Neural crest cell (in vitro differentiated cells): ENCODE measurements around the gene METAP1D. TPM values are rescaled to one million over a fixed set of nuclear protein-coding genes. Genes with fewer than 3 reads are reported as not detected.
"Not testable (repeated sequence)": the region's sequence is repeated elsewhere in the genome, so short reads cannot be mapped to it uniquely, and the experiment has no call there.

ENCODE experiments used
- DNase-seq: peaks from one replicate; pipeline ENCODE4 v3.0.0; 2021; ENCODE audit warnings: low read depth, mixed read lengths, low spot score
- H3K27ac Mint-ChIP-seq: one replicate; pipeline ENCODE4 v1.8.0; 2021; ENCODE audit warnings: mild to moderate bottlenecking, mixed read lengths; ENCODE audit not compliant: unreplicated experiment
- H3K27me3 Mint-ChIP-seq: 2 replicates; pipeline ENCODE4 v1.8.0; 2021; ENCODE audit warnings: low read depth, mild to moderate bottlenecking, mixed read lengths
- H3K36me3 Mint-ChIP-seq: 2 replicates; pipeline ENCODE4 v1.8.0; 2021; ENCODE audit warnings: low read depth, mild to moderate bottlenecking, mixed read lengths
- H3K4me1 Mint-ChIP-seq: 2 replicates; pipeline ENCODE4 v1.8.0; 2021; ENCODE audit warnings: mixed read lengths
- H3K4me3 Mint-ChIP-seq: one replicate; pipeline ENCODE4 v1.8.0; 2021; ENCODE audit warnings: mild to moderate bottlenecking, mixed read lengths
- H3K9me3 Mint-ChIP-seq: 2 replicates; pipeline ENCODE4 v1.8.0; 2021; ENCODE audit warnings: mixed read lengths
- total RNA-seq: library from RNA; stranded (reverse); gene quantifications from 2 replicates; pipeline ENCODE4 v1.2.1, GENCODE V29; 2021
- TF ChIP-seq, protein P1 (sequence below): fragments of 200-600 bp; sonication (generic); conservative IDR thresholded peaks from 2 replicates; pipeline ENCODE4 v1.5.0; 2021; ENCODE audit warnings: antibody characterized with exemption, mild to moderate bottlenecking

Gene METAP1D
- total RNA-seq, 1 donor from 2014 or later: 11.0 TPM

DNA sequence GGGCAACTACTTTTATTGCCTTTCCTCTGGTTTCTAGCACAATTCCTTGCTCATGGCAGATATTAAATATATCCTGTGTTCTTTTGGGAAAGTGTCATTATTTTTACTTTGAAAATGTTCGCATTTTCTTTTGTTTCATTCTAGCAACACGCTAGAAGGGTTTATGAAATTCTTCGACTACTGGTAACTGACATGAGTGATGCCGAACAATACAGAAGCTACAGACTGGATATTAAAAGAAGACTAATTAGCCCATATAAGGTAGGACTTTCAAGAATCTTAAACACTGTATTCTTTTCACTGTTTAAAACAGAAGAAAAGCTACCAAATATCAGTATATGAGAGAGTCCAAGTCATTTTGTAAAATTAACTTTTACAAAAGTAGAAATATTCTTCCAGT, 20.6 kb upstream of the METAP1D start:
- Mint-ChIP-seq H3K27ac (no peak overlapping the region), H3K36me3 (peaks cover 30% of the 10 kb centered on the region), H3K4me1 (no peaks in the 10 kb centered on the region), H3K4me3 (no peak overlapping the region), H3K27me3 (no peaks in the 10 kb centered on the region), H3K9me3 (peaks cover 5% of the 10 kb centered on the region)
- TF ChIP-seq, protein P1, sequence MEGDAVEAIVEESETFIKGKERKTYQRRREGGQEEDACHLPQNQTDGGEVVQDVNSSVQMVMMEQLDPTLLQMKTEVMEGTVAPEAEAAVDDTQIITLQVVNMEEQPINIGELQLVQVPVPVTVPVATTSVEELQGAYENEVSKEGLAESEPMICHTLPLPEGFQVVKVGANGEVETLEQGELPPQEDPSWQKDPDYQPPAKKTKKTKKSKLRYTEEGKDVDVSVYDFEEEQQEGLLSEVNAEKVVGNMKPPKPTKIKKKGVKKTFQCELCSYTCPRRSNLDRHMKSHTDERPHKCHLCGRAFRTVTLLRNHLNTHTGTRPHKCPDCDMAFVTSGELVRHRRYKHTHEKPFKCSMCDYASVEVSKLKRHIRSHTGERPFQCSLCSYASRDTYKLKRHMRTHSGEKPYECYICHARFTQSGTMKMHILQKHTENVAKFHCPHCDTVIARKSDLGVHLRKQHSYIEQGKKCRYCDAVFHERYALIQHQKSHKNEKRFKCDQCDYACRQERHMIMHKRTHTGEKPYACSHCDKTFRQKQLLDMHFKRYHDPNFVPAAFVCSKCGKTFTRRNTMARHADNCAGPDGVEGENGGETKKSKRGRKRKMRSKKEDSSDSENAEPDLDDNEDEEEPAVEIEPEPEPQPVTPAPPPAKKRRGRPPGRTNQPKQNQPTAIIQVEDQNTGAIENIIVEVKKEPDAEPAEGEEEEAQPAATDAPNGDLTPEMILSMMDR: no peak
- DNase-seq: no peak

DNA sequence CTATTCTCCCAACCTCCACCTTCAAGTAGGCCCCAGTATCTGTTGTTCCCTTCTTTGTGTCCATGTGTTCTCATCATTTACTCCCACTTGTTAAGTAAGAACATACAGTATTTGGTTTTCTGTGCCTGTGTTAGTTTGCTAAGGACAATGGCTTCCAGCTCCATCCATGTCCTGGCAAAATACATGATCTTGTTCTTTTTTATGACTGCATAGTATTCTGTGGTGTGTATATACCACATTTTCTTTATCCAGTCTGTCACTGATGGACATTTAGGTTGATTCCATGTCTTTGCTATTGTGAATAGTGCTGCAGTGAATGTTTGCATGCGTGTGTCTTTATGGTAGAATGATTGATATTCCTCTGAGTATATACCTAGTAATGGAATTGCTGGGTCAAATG, 15.8 kb upstream of the METAP1D start:
- not testable (repeated sequence) for H3K4me1 Mint-ChIP-seq, H3K27ac Mint-ChIP-seq

DNA sequence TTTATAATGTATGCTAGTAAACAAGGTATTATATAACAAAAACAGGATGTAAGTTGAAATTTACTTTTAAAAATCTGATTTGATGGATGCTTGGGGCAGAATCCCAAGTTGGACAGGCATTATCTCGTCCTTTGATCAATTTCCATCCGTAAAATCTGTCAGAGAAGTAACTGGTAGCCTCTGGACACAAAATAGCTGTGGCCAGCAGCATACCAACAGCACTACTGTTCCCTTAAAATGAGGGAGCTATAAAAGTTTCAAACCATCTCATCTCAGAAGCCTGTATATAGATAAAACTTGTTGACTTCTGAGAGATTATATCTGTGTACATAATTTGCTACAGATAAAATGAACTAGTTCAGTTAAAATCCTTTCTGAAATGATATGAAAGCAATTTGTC, 14.7 kb upstream of the METAP1D start:
- Mint-ChIP-seq H3K27ac (no peak overlapping the region), H3K4me1 (no peaks in the 10 kb centered on the region), H3K4me3 (no peak overlapping the region), H3K36me3 (peaks cover 10% of the 10 kb centered on the region), H3K27me3 (no peaks in the 10 kb centered on the region), H3K9me3 (peaks cover 3% of the 10 kb centered on the region)
- no peak for DNase-seq
- TF ChIP-seq, protein P1: no peak

More for the DNA sequence above, 15.8 kb upstream of the METAP1D start:
- H3K4me3 Mint-ChIP-seq, H3K9me3 Mint-ChIP-seq, H3K27me3 Mint-ChIP-seq, DNase-seq: not testable (repeated sequence)
- H3K36me3 Mint-ChIP-seq: peaks cover 14% of the 10 kb centered on the region

DNA sequence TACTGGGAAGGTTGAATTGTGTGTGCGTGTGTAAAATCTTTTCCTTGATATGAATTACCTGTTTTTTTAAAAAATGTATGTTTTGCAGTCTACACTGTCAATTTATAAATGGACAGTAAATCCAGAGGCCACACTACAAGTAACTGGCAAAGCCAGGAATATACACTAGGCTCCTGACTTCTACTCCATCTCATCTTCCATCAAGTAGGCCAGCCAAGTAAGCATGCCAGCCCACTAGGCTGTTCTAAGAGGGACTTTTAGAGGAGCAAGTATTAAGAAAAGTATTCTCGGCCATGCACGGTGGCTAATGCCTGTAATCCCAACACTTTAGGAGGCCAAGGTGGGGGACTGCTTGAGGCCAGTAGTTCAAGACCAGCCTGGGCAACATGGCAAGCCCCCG, 13.0 kb upstream of the METAP1D start:
- no peaks in the 10 kb centered on the region for H3K27me3 Mint-ChIP-seq
- DNase-seq: no peak
- peaks cover 10% of the 10 kb centered on the region for H3K36me3 Mint-ChIP-seq
- H3K27ac Mint-ChIP-seq: no peak overlapping the region
- peaks cover 3% of the 10 kb centered on the region for H3K9me3 Mint-ChIP-seq
- no peak overlapping the region for H3K4me3 Mint-ChIP-seq
- TF ChIP-seq, protein P1: no peak
- H3K4me1 Mint-ChIP-seq: no peaks in the 10 kb centered on the region

DNA sequence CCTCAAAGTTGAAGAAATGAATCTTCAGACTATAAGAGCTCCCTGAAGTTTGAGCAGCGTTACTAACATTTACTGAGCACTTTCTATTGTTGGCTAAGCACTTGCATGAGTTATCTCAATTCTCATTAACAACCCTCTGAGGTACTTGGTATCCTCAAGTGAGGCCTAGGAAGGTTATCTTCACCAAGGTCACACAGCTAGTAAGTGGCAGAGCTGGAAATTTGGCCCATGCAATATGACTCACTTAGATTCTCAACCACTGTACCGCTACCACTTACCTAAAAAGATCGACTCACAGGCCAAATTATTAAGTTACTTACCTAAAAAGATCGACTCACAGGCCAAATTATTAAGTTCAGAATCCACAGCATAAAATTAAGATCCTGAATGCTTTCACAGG, 8.7 kb upstream of the METAP1D start:
- H3K27me3 Mint-ChIP-seq: no peaks in the 10 kb centered on the region
- TF ChIP-seq, protein P1: no peak
- DNase-seq: no peak
- H3K36me3 Mint-ChIP-seq: no peaks in the 10 kb centered on the region
- peak overlapping the region; percentile 23 for H3K27ac Mint-ChIP-seq
- no peaks in the 10 kb centered on the region for H3K9me3 Mint-ChIP-seq
- H3K4me3 Mint-ChIP-seq: no peak overlapping the region
- H3K4me1 Mint-ChIP-seq: peaks cover 12% of the 10 kb centered on the region

DNA sequence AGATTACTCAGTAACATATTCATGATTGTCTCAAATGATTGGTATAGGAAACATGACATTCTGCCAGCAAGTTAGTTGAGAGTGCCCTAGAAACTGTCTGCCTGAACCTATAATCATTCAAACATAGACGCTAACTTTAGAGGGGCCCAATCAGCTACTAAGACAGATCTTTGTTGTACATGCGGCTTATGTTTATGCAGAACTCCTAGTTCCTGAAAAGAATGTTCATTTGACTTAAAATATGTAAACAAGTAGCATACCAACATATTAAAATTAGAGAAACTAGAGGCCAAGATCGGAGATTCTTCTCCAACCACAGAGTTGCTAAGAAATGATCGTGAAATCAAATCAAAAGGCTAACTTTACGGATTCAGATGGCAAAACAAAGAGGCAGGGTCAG, 4.2 kb upstream of the METAP1D start:
- TF ChIP-seq, protein P1: no peak
- Mint-ChIP-seq H3K27ac (no peak overlapping the region), H3K27me3 (peaks cover 18% of the 10 kb centered on the region), H3K9me3 (no peaks in the 10 kb centered on the region), H3K4me3 (peak overlapping the region; percentile 11), H3K36me3 (no peaks in the 10 kb centered on the region), H3K4me1 (peaks cover 31% of the 10 kb centered on the region)
- DNase-seq: no peak
